LNCaP clone FGC (cell line): ENCODE results near the gene DCPS.
A peak's percentile ranks its signal among the peaks of the same experiment; 100 is the strongest.
"Not testable (repeated sequence)": the region's sequence is repeated elsewhere in the genome, so short reads cannot be mapped to it uniquely, and the experiment has no call there.

Experiments
- DNase-seq: peaks from one replicate; pipeline ENCODE4 v3.0.0-alpha.2; 2011; ENCODE audit warnings: low read depth
- H3K4me3 ChIP-seq: 2 replicates; pipeline ENCODE4 v1.5.1; 2011; ENCODE audit warnings: mild to moderate bottlenecking, low read depth, low read length, control low read depth
- CTCF ChIP-seq: IDR thresholded peaks from 2 replicates; pipeline ENCODE4 v1.5.1; 2012; ENCODE audit warnings: mild to moderate bottlenecking; ENCODE audit not compliant: control insufficient read depth, insufficient read depth; ENCODE audit errors: extremely low read depth

Gene DCPS

GRCh38 chr11:126375726-126376125, 71.9 kb downstream of the DCPS start:
- no peak for TF ChIP-seq CTCF
- H3K4me3 ChIP-seq: no peak overlapping the region
- peak; percentile 71 for DNase-seq

DNA sequence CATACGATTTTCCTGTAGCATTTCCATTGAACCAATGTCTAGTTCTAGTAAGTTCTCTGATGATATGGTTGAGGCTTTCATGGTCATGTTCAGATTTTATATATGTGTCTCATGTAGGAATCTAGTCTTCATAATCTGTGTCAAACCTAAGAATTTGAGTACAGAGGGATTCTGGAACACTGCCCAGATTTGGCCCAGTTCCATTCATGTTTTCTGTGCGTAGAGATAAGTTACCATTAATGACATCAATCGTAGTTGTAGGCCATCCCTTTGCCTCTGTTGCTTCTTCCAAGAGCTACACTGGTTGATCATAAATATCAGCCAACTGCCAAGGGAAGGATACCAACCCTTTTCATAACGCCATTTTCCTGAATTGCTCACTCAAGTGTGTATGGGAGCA, 74.9 kb downstream of the DCPS start:
- H3K4me3 ChIP-seq: no peak overlapping the region
- no peak for TF ChIP-seq CTCF
- DNase-seq: no peak

DNA sequence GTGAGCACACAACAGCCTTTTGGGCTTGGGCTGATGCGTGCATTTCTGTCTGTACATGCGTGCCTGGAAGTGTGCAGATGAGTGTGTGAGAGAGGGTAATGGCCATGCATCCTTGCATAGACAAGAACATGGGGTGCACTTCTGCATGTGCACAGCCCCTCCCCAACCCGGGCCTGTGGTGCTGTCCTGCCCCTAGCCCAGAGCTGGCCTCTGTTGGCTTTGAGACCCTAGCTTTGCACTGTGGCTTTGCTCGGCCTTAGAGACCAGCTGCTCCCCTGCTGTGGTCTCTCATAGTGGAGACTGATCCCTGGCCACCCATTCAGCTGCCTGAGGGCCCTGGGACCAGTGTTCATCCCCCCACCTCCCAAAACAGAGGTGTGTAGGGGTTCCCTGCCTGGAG, 77.0 kb downstream of the DCPS start:
- DNase-seq: no peak
- H3K4me3 ChIP-seq: no peak overlapping the region
- TF ChIP-seq CTCF: no peak

DNA sequence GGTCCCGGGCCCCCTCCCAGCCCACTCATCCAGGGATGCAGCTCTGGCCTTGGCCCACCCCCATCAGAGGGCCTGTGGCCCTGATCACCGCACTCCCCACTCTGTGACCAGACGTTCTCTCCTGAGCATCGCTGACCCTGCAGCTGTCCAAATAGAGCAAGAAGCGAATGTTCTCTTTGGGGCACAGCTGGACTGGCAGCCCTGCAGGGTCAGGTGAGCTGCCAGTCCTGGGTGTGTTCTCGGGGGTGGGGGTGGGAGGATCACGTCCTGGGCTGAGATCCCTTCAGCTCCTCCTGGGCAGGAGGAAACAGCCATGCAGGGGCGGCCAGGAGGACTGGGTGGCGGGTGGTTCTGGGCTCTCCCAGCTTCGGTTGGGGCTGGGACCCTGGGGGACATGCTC, 78.1 kb downstream of the DCPS start:
- not testable (repeated sequence) for DNase-seq, H3K4me3 ChIP-seq

DNA sequence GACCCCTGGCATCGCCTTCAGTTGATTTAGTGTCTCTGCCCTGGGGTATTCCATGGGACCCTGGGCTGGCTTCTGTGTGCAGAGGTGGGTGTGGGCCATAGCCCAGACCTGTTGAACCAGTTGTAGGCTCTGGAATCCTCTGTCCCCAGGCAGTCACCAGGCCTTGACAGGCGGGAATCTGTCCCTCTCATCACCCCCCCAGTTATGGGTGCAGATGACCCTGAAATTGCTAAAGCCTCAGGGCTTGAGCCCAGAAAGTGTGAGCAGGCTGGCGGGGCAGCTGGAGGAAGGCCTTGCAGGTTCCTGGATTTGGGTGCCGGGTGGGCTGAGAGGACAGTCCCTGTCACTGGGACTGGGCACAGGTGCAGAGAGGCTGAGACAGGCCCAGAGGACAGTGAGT, 78.8 kb downstream of the DCPS start:
- H3K4me3 ChIP-seq, DNase-seq: not testable (repeated sequence)

- DNase-seq: no peak
- no peak for TF ChIP-seq CTCF
- H3K4me3 ChIP-seq: no peak overlapping the region
These were observed 79.8 kb downstream of the DCPS start for GRCh38 chr11:126383339-126384335.

- no peak overlapping the region for H3K4me3 ChIP-seq
- TF ChIP-seq CTCF: no peak
- no peak for DNase-seq
These were observed 80.7 kb downstream of the DCPS start for GRCh38 chr11:126384449-126385070.

- no peak for TF ChIP-seq CTCF
- DNase-seq: no peak
- no peak overlapping the region for H3K4me3 ChIP-seq
These were observed 82.3 kb downstream of the DCPS start for GRCh38 chr11:126385991-126386728.

DNA sequence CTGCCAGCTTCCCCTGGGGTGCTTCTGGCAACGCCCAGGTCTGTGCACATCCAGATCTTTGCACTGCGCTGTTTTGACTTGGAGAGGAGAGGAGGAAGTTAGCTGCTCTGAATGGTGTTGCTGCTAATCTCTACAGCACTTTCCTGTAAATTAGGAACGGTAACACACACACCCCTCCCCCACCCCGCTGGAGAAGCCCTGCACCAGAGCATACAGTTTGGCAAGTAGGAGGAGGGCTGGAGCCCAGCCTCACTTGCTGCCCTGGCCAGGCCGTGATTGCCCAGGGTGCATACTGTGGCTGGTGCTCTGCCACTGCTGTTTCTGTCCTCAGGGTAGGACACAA, 82.8 kb downstream of the DCPS start:
- not testable (repeated sequence) for H3K4me3 ChIP-seq
- DNase-seq: peak; percentile 89
